HEK293T (cell line): ENCODE results near the gene DBN1.

Experiments used
- FOXK2 ChIP-seq: fragments of 450-650 bp; IDR thresholded peaks from 2 replicates; pipeline ENCODE4 v1.6.1; 2016; ENCODE audit warnings: mild to moderate bottlenecking
- FOXM1 ChIP-seq: fragments of 450-650 bp; IDR thresholded peaks from 2 replicates; pipeline ENCODE4 v1.6.1; 2017; ENCODE audit warnings: mild to moderate bottlenecking, borderline replicate concordance
- SUZ12 ChIP-seq: fragments of 450-650 bp; IDR thresholded peaks from 2 replicates; pipeline ENCODE4 v1.6.1; 2016; ENCODE audit warnings: mild to moderate bottlenecking

- TF ChIP-seq FOXK2: no peak
- no peak for TF ChIP-seq FOXM1
- TF ChIP-seq SUZ12: no peak
Observed at GRCh38 chr5:177445052-177445916, 28.1 kb downstream of the DBN1 start.
